22Rv1 (cell line): ENCODE results near the gene TOE1.

Experiments used
- ZFX ChIP-seq: fragments of 450-650 bp; IDR thresholded peaks from 2 replicates; pipeline ENCODE4 v1.6.1; 2017; ENCODE audit warnings: antibody characterized with exemption, borderline replicate concordance
- TF ChIP-seq, protein P1 (sequence below): fragments of 450-650 bp; IDR thresholded peaks from 2 replicates; pipeline ENCODE4 v1.5.1; 2017; ENCODE audit warnings: mild to moderate bottlenecking

DNA sequence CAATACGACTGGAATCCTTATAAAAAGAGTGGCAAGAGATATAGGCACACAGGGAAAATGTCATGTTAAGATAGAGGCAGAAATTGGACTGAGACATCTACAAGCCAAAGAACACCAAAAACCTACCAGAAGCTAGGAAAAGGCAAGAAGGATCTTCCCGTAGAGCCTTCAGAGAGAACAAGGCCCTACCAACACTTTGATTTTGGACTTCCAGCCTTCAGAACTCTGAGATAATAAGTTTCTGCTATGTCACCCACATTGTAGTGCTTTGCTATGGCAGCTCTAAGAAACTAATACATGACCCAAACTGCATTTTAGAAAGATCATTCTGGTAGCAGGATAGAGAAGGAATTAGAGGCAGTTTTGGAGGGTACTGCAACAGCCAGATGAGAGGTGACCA is 24.3 kb downstream of the TOE1 start:
- no peak for TF ChIP-seq ZFX
- TF ChIP-seq, protein P1, sequence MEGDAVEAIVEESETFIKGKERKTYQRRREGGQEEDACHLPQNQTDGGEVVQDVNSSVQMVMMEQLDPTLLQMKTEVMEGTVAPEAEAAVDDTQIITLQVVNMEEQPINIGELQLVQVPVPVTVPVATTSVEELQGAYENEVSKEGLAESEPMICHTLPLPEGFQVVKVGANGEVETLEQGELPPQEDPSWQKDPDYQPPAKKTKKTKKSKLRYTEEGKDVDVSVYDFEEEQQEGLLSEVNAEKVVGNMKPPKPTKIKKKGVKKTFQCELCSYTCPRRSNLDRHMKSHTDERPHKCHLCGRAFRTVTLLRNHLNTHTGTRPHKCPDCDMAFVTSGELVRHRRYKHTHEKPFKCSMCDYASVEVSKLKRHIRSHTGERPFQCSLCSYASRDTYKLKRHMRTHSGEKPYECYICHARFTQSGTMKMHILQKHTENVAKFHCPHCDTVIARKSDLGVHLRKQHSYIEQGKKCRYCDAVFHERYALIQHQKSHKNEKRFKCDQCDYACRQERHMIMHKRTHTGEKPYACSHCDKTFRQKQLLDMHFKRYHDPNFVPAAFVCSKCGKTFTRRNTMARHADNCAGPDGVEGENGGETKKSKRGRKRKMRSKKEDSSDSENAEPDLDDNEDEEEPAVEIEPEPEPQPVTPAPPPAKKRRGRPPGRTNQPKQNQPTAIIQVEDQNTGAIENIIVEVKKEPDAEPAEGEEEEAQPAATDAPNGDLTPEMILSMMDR, result no peak
